DOHH2 (cell line): ENCODE results near the gene ADCY1.
A peak's percentile ranks its signal among the peaks of the same experiment; 100 is the strongest.

Source experiments
- CTCF ChIP-seq: fragments of 200-600 bp; sonication (generic); IDR thresholded peaks from one replicate; pipeline ENCODE4 v1.5.1; 2014; ENCODE audit warnings: antibody characterized with exemption, mild to moderate bottlenecking, low read depth, low read length; ENCODE audit not compliant: poor library complexity, severe bottlenecking
- EZH2phosphoT487 ChIP-seq: fragments of 200-600 bp; sonication (generic); IDR thresholded peaks from 2 replicates; pipeline ENCODE4 v1.6.1; 2017; ENCODE audit warnings: borderline replicate concordance, mild to moderate bottlenecking, antibody characterized with exemption, low read length, moderate library complexity, mixed read lengths

DNA sequence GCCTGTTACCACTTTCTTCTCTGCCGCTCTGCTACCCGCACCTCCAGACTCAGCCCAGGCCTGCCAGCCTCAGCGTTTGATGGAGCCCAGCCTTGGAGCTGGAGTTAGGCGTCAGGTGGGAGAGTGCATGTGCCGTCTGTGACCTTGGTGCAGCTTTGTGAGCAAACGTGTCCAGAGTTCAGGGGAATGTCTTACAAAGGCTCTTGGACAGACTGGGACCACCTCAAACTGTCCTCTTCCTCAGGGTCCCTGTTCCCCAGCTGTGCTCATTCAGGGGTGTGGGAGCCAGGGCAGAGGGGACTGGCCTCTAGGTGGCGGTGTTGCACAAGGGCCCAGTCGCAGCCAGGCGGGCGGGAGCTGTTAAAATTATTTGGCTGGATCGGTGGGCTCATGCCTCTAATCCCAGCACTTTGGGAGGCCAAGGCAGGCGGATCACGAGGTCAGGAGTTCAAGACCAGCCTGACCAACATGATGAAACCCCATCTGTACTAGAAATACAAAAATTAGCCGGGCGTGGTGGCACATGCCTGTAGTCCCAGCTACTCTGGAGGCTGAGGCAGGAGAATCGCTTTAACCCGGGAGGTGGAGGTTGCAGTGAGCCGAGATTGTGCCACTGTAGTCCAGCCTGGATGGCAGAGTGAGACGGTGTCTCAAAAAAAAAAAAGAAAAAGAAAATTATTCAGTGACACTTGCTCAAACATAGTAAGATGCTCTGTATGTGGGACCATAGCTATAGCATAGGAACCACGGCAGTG, 89.2 kb downstream of the ADCY1 start:
- TF ChIP-seq CTCF (peak; percentile 93), EZH2phosphoT487 (no peak)
